K562 (cell line): ENCODE data around the gene CD44. TPM values are rescaled to one million over a fixed set of nuclear protein-coding genes. Genes with fewer than 3 reads are reported as not detected.

Source experiments
- ATAC-seq: fragments of 200-7000 bp; cut with Tn5 transposase; 3 replicates; pipeline ENCODE4 v1.9.1; 2020; ENCODE audit warnings: moderate library complexity
- BruUV-seq: library from RNA; stranded (reverse); fragments of 400-500 nt; replicated peaks from 2 replicates; lab custom pipeline; 2021; lab: Mats Ljungman, UMichigan
- CTCF ChIA-PET: fragments of 300-600 bp; formaldehyde crosslinking; extraction: SDS; loops from one replicate; lab custom pipeline; 2021; ENCODE audit warnings: low intra/inter-chr PET ratio; lab: Yijun Ruan, JAX
- POLR2A ChIA-PET: fragments of 300-600, 350-650 bp; sonication (Branson Sonifier 250); formaldehyde crosslinking; extraction: SDS; loops from one replicate; lab custom pipeline; 2021; ENCODE audit warnings: antibody characterized with exemption, inconsistent platforms; lab: Yijun Ruan, JAX
- DNase-seq, 4 experiments: peaks; one replicate each; pipeline versions ENCODE4 v3.0.0 to v3.0.0-alpha.2; 2011 to 2018; ENCODE audit warnings: low spot score in 3 of 4, mixed read lengths in 3 of 4; ENCODE audit errors: extremely low read depth in 1 of 4
- FAIRE-seq: peaks from 2 replicates; lab custom pipeline; 2011; peaks lifted over from hg19 to GRCh38; lab: Jason Lieb, UNC
- H2AFZ ChIP-seq: 2 replicates; pipeline ENCODE4 v1.6.0; 2011; ENCODE audit warnings: low read depth, low read length, control low read depth, inconsistent platforms
- H3K27ac ChIP-seq: fragments of 200-600 bp; 3 replicates; pipeline ENCODE4 v1.8.0; 2011; ENCODE audit warnings: low read depth, mild to moderate bottlenecking, control low read depth, inconsistent platforms, low read length, moderate library complexity, mixed read lengths; ENCODE audit errors: extremely low read depth
- H3K27me3 ChIP-seq, 2 experiments: fragments of 300-600 bp in 1 of 2; 2 replicates in 1 of 2; 3 replicates in 1 of 2; pipeline versions ENCODE4 v1.6.0 to v1.8.0; 2011; ENCODE audit warnings: inconsistent platforms in 2 of 2, low read length in 2 of 2, mild to moderate bottlenecking in 1 of 2, mixed read lengths in 1 of 2, moderate library complexity in 1 of 2; ENCODE audit not compliant: control insufficient read depth in 2 of 2, insufficient read depth in 2 of 2
- H3K36me3 ChIP-seq: fragments of 300-600 bp; 3 replicates; pipeline ENCODE4 v1.8.0; 2011; ENCODE audit warnings: mild to moderate bottlenecking, low read length, inconsistent platforms; ENCODE audit not compliant: control insufficient read depth, insufficient read depth
- H3K4me1 ChIP-seq, 2 experiments: fragments of 200-600 bp in 1 of 2; replicated peaks in 1 of 2; 2 replicates in 1 of 2; 3 replicates in 1 of 2; pipeline versions ENCODE4 v1.5.1 to v1.8.0; 2011; ENCODE audit warnings: inconsistent platforms in 2 of 2, low read length in 2 of 2, mild to moderate bottlenecking in 1 of 2, mixed read lengths in 1 of 2, moderate library complexity in 1 of 2; ENCODE audit not compliant: control insufficient read depth in 2 of 2, insufficient read depth in 2 of 2
- H3K4me2 ChIP-seq: 2 replicates; pipeline ENCODE4 v1.6.1; 2011; ENCODE audit warnings: low read length, control low read depth, inconsistent platforms, mixed read lengths; ENCODE audit not compliant: insufficient read depth
- H3K4me3 ChIP-seq: fragments of 200-600 bp; sonication (generic), shearing (Covaris generic); 2 replicates; pipeline ENCODE4 v1.5.1; 2016; ENCODE audit warnings: control low read depth, inconsistent platforms
- H3K79me2 ChIP-seq: fragments of 200-600 bp; 3 replicates; pipeline ENCODE4 v1.8.0; 2011; ENCODE audit warnings: low read length, inconsistent platforms; ENCODE audit not compliant: control insufficient read depth, insufficient read depth
- H3K9ac ChIP-seq, 2 experiments: 2 replicates each; pipeline versions ENCODE4 v1.6.0 to v1.6.1; 2011; ENCODE audit warnings: low read depth in 2 of 2, low read length in 2 of 2, control low read depth in 1 of 2, inconsistent platforms in 1 of 2, mild to moderate bottlenecking in 1 of 2, mixed read lengths in 1 of 2; ENCODE audit not compliant: insufficient read depth in 1 of 2
- H3K9me1 ChIP-seq: one replicate; pipeline ENCODE4 v1.6.0; 2011; ENCODE audit warnings: inconsistent platforms, mild to moderate bottlenecking, low read length, moderate library complexity; ENCODE audit not compliant: control insufficient read depth, insufficient read depth
- H3K9me3 ChIP-seq: replicated peaks from 2 replicates; pipeline ENCODE4 v1.5.1; 2011; ENCODE audit warnings: low read depth, low read length, inconsistent platforms; ENCODE audit not compliant: control insufficient read depth, insufficient read depth
- H4K20me1 ChIP-seq: replicated peaks from 2 replicates; pipeline ENCODE4 v1.6.1; 2011; ENCODE audit warnings: low read length, inconsistent platforms, mixed read lengths; ENCODE audit not compliant: control insufficient read depth, insufficient read depth
- BACH1 ChIP-seq: fragments of 200-800 bp; sonication (Bioruptor generic); IDR thresholded peaks from 2 replicates; pipeline ENCODE4 v1.6.1; 2016; ENCODE audit warnings: missing genetic modification characterization, missing compliant biosample characterization
- CC2D1A ChIP-seq: fragments of 450-650 bp; IDR thresholded peaks from 2 replicates; pipeline ENCODE4 v1.6.1; 2017; ENCODE audit warnings: mild to moderate bottlenecking
- NCOA1 ChIP-seq: fragments of 450-650 bp; IDR thresholded peaks from 2 replicates; pipeline ENCODE4 v1.6.1; 2016; ENCODE audit warnings: low read depth
- RBFOX2 ChIP-seq: fragments of 200-400 bp; formaldehyde crosslinking; IDR thresholded peaks from 2 replicates; pipeline ENCODE4 v1.6.1; 2017; ENCODE audit warnings: low read depth, mild to moderate bottlenecking, low read length, moderate library complexity
- STAG1 ChIP-seq: sonication (generic); formaldehyde crosslinking; IDR thresholded peaks from 2 replicates; pipeline ENCODE4 v1.5.0; 2020; ENCODE audit warnings: missing genetic modification reagents, borderline replicate concordance
- ZBTB8A ChIP-seq: fragments of 450-650 bp; IDR thresholded peaks from 2 replicates; pipeline ENCODE4 v1.6.1; 2018; ENCODE audit warnings: mild to moderate bottlenecking, moderate library complexity; ENCODE audit not compliant: partially characterized antibody
- ZFP30 ChIP-seq: fragments of 250-450 bp; sonication (Bioruptor Pico); IDR thresholded peaks from 2 replicates; pipeline ENCODE4 v1.8.0; 2022; ENCODE audit warnings: moderate library complexity, mild to moderate bottlenecking, inconsistent platforms, borderline replicate concordance
- ZFP36 ChIP-seq: fragments of 150-350 bp; IDR thresholded peaks from 2 replicates; pipeline ENCODE4 v1.6.1; 2018; ENCODE audit warnings: low read length, low read depth; ENCODE audit not compliant: partially characterized antibody
- WGBS: fragments of 100-300 bp; shearing (Covaris generic); methylation state at CpG from one replicate; pipeline ENCODE4 v1.1.6; 2016; ENCODE audit warnings: low coverage, mixed read lengths; ENCODE audit not compliant: insufficient coverage; ENCODE audit errors: missing lambda C conversion rate; 5-methylcytosine and 5-hydroxymethylcytosine counted together
- in situ Hi-C: fragments of 300-500 bp; cut with MboI; formaldehyde crosslinking; loops from 4 replicates; pipeline ENCODE4 v1.15.0; 2018; ENCODE audit warnings: inconsistent platforms, mixed read lengths
- intact Hi-C: fragments of 100-400 bp; cut with micrococcal nuclease; formaldehyde crosslinking; loops from 2 replicates; pipeline ENCODE4 v1.14.2; 2022
- polyA plus RNA-seq, 8 experiments: library from polyadenylated mRNA; depleted of rRNA in 4 of 8; stranded (reverse) in 5 of 8; unstranded in 3 of 8; fragments of >200 nt; fragmentation: Nextera tagmentation in 2 of 8; fragmentation: Illumina TruSeq in 1 of 8; extraction: Ambion mirVana in 2 of 8; extraction: Trizol in 1 of 8; gene quantifications; 2 replicates each; pipeline versions ENCODE4 v1.2.1 to v1.2.3, GENCODE V29; 2011 to 2014; ENCODE audit warnings: inconsistent platforms in 1 of 8, missing spikeins in 1 of 8
- total RNA-seq, 7 experiments: library from RNA; depleted of rRNA in 6 of 7; stranded (reverse); fragments of >200 nt in 6 of 7; fragmentation: Illumina TruSeq in 2 of 7; extraction: Trizol in 2 of 7; gene quantifications; 2 replicates each; pipeline versions ENCODE4 v1.2.1 to v1.2.3, GENCODE V29; 2011 to 2021; ENCODE audit warnings: low replicate concordance in 1 of 7
- TF ChIP-seq, protein P1 (sequence below): fragments of 450-650 bp; formaldehyde crosslinking; IDR thresholded peaks from 2 replicates; pipeline ENCODE4 v1.4.0; 2022; ENCODE audit warnings: missing genetic modification characterization
- TF ChIP-seq, protein P2 (sequence below): fragments of 250-450 bp; sonication (Bioruptor Pico); IDR thresholded peaks from 2 replicates; pipeline ENCODE4 v1.5.0; 2021

The CD44 gene
- total and polyA plus RNA-seq, 9 of the 15 experiments (the other 6 are each of a cell fraction or from before 2014, with no cell fraction given), result 1.2 to 13.9 (median 3.0) TPM

DNA sequence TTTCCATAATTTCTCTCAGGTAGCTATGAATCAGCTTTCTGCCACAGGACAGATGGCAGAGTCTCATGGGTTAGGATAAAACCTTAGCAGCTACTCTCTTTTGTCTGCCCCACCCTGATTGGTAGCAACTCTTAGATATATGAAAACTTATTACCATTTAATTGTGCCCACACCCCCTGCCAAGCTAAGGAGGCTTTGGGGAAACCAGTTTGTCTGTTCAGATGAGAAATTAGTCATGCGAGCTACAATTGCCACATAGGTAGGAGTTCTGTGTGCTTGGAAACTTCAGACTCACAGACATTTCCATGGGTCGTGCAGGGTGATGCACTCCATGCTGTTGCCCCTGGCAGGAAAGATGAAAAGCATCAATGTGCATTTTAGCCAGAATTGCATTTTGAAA lies 39.9 kb downstream of the CD44 start (continued):
- TF ChIP-seq, protein P1, sequence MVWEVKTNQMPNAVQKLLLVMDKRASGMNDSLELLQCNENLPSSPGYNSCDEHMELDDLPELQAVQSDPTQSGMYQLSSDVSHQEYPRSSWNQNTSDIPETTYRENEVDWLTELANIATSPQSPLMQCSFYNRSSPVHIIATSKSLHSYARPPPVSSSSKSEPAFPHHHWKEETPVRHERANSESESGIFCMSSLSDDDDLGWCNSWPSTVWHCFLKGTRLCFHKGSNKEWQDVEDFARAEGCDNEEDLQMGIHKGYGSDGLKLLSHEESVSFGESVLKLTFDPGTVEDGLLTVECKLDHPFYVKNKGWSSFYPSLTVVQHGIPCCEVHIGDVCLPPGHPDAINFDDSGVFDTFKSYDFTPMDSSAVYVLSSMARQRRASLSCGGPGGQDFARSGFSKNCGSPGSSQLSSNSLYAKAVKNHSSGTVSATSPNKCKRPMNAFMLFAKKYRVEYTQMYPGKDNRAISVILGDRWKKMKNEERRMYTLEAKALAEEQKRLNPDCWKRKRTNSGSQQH (CRISPR knock-in tag), result no peak
- TF ChIP-seq ZFP30 (CRISPR knock-in tag) (no peak), ZFP36 (no peak), BACH1 (tag) (no peak), RBFOX2 (no peak)
- TF ChIP-seq, protein P2, sequence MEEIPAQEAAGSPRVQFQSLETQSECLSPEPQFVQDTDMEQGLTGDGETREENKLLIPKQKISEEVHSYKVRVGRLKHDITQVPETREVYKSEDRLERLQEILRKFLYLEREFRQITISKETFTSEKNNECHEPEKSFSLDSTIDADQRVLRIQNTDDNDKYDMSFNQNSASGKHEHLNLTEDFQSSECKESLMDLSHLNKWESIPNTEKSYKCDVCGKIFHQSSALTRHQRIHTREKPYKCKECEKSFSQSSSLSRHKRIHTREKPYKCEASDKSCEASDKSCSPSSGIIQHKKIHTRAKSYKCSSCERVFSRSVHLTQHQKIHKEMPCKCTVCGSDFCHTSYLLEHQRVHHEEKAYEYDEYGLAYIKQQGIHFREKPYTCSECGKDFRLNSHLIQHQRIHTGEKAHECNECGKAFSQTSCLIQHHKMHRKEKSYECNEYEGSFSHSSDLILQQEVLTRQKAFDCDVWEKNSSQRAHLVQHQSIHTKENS (CRISPR knock-in tag), result no peak
- TF ChIP-seq, all 486 proteins: peak for 0

DNA sequence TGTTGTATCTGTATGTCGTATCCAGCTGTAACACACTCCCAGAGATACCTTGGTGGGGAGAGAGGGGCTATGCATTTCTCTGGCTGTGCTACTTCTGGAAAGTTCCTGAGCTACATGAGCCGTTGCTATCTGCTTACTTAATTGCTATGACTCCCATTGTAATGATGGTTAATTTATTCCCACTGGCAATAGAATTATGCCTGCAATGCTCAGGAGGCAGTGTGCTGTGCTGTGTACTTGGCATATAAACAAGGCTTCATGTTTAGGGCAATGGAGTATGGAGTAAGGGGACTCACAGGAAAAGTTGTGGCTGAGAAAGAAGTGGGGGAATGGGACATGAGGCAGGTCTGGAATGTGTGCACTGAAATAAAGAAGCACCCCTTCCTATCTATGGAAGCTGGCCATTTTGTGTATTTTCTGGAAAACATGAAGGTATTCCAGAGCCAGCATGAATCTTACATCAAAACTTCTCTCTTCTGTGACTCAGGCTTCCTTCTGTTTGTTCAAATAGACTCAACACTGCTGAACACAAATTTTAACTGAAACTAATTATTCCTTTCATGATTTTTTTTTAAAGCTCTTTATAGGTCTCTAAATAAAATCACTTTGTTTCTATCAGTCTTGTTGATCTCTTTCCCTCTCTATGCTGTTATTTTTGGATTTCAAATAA lies 40.6 kb downstream of the CD44 start:
- ChIA-PET CTCF (no interaction called here), POLR2A (no interaction called here)
- in situ Hi-C loops (no loop called here), intact Hi-C loops (no loop called here)
- Histone ChIP-seq H2AFZ (no peak overlapping the region), H3K4me3 (no peak overlapping the region), H3K4me2 (no peak overlapping the region), H3K36me3 (no peaks in the 10 kb centered on the region), H3K9ac (no peak overlapping the region), H3K27ac (no peak overlapping the region), H3K9me3 (no peaks in the 10 kb centered on the region), H3K9me1 (no peaks in the 10 kb centered on the region), H4K20me1 (no peaks in the 10 kb centered on the region), H3K27me3 (peaks cover 2 to 7% of the 10 kb centered on the region in 2 experiments; a peak in 3 of 5 replicates), H3K79me2 (no peaks in the 10 kb centered on the region), H3K4me1 (no peaks in the 10 kb centered on the region)
- no peak for FAIRE-seq
- DNase-seq, result no peak
- no peak for ATAC-seq
- no TSS peak for BruUV-seq
- 0% methylated on average over 2 of the region's 2 CpGs for WGBS
- TF ChIP-seq STAG1 (CRISPR knock-in tag) (no peak), NCOA1 (no peak), ZBTB8A (no peak), CC2D1A (no peak)
